B cell (primary cell): Measurements from ENCODE around the gene TBX1. TPM values are rescaled to one million over a fixed set of nuclear protein-coding genes. Genes with fewer than 3 reads are reported as not detected.

ENCODE experiments used
- ATAC-seq: fragments of 200-7000 bp; cut with Tn5 transposase; one replicate; pipeline ENCODE4 v1.10.0; 2021; ENCODE audit warnings: low read depth, mild to moderate bottlenecking, moderate number of reproducible peaks, moderate library complexity
- CTCF ChIA-PET: fragments of 350-600 bp; sonication (Branson Sonifier 250); formaldehyde crosslinking; loops from one replicate; lab custom pipeline; 2021; ENCODE audit warnings: antibody characterized with exemption, inconsistent platforms; lab: Charles Lee
- POLR2A ChIA-PET: fragments of 350-600 bp; sonication (Branson Sonifier 250); formaldehyde crosslinking; loops from one replicate; lab custom pipeline; 2021; ENCODE audit warnings: antibody characterized with exemption; lab: Charles Lee
- DNase-seq: peaks from one replicate; pipeline ENCODE4 v3.0.0; 2013
- H2AFZ ChIP-seq: 2 replicates; pipeline ENCODE4 v1.6.1; 2012; ENCODE audit warnings: mild to moderate bottlenecking, low read depth, low read length; ENCODE audit not compliant: insufficient read depth, poor library complexity, severe bottlenecking
- H3K27ac ChIP-seq, 2 donors: 1 replicate in 1 of 2; 2 replicates in 1 of 2; pipeline ENCODE4 v1.5.1; 2012 to 2013; ENCODE audit warnings: low read length in 2 of 2, mild to moderate bottlenecking in 2 of 2, moderate library complexity in 1 of 2
- H3K27me3 ChIP-seq, 4 experiments: fragments of 200-600 bp in 1 of 4; sonication (generic) in 1 of 4; replicated peaks in 1 of 4; 1 replicate in 2 of 4; 2 replicates in 2 of 4; pipeline versions ENCODE4 v1.6.1 to v1.7.0; 2013 to 2016; ENCODE audit warnings: low read length in 3 of 4, mild to moderate bottlenecking in 2 of 4, mixed read lengths in 1 of 4, moderate library complexity in 1 of 4; ENCODE audit not compliant: insufficient read depth in 4 of 4, control insufficient read depth in 3 of 4; ENCODE audit errors: control extremely low read depth in 1 of 4
- H3K36me3 ChIP-seq, 2 experiments: replicated peaks in 1 of 2; 1 replicate in 1 of 2; 2 replicates in 1 of 2; pipeline versions ENCODE4 v1.6.1 to v1.7.1; 2013; ENCODE audit warnings: low read length in 1 of 2; ENCODE audit not compliant: insufficient read depth in 2 of 2, control insufficient read depth in 1 of 2; ENCODE audit errors: control extremely low read depth in 1 of 2, extremely low read depth in 1 of 2
- H3K4me1 ChIP-seq, 2 donors: fragments of 200-600 bp in 1 of 2; sonication (generic) in 1 of 2; 1 replicate in 1 of 2; 2 replicates in 1 of 2; pipeline versions ENCODE4 v1.5.1 to v1.6.1; 2013 to 2017; ENCODE audit warnings: low read length in 2 of 2; ENCODE audit not compliant: control insufficient read depth in 2 of 2, insufficient read depth in 2 of 2
- H3K4me2 ChIP-seq: replicated peaks from 2 replicates; pipeline ENCODE3; 2012; ENCODE audit warnings: mild to moderate bottlenecking, low read depth, low read length; ENCODE audit not compliant: poor library complexity, severe bottlenecking
- H3K4me3 ChIP-seq, 5 experiments: fragments of 200-600 bp in 1 of 5; sonication (generic) in 1 of 5; 1 replicate in 3 of 5; 2 replicates in 2 of 5; pipeline versions ENCODE4 v1.5.1 to v1.7.0; 2011 to 2016; ENCODE audit warnings: low read length in 4 of 5, mild to moderate bottlenecking in 4 of 5, low read depth in 2 of 5, control low read depth in 1 of 5, moderate library complexity in 1 of 5; ENCODE audit not compliant: insufficient read depth in 1 of 5; ENCODE audit errors: control extremely low read depth in 1 of 5, extremely low read depth in 1 of 5
- H3K79me2 ChIP-seq: fragments of 200-600 bp; sonication (generic); one replicate; pipeline ENCODE4 v1.6.0; 2016; ENCODE audit warnings: low read length; ENCODE audit not compliant: control insufficient read depth, insufficient read depth
- H3K9ac ChIP-seq: fragments of 200-600 bp; sonication (generic); 2 replicates; pipeline ENCODE4 v1.6.1; 2017; ENCODE audit warnings: mild to moderate bottlenecking, low read length, moderate library complexity
- H3K9me3 ChIP-seq, 3 donors: one replicate each; pipeline versions ENCODE4 v1.6.1 to v1.7.1; 2013; ENCODE audit warnings: low read length in 2 of 3; ENCODE audit not compliant: control insufficient read depth in 2 of 3, insufficient read depth in 1 of 3; ENCODE audit errors: control extremely low read depth in 1 of 3
- H4K20me1 ChIP-seq: 2 replicates; pipeline ENCODE4 v1.6.0; 2012; ENCODE audit warnings: mild to moderate bottlenecking, low read length; ENCODE audit not compliant: insufficient read depth, control insufficient read depth, poor library complexity, severe bottlenecking
- H3K27ac Mint-ChIP-seq: one replicate; pipeline ENCODE4 v1.8.0; 2021; ENCODE audit warnings: mixed read lengths
- H3K27me3 Mint-ChIP-seq: one replicate; pipeline ENCODE4 v1.8.0; 2021; ENCODE audit warnings: mixed read lengths
- H3K4me1 Mint-ChIP-seq: one replicate; pipeline ENCODE4 v1.8.0; 2021; ENCODE audit warnings: mixed read lengths
- H3K4me3 Mint-ChIP-seq: one replicate; pipeline ENCODE4 v1.8.0; 2021; ENCODE audit warnings: mixed read lengths
- H3K9me3 Mint-ChIP-seq: one replicate; pipeline ENCODE4 v1.8.0; 2022; ENCODE audit warnings: mixed read lengths; ENCODE audit not compliant: insufficient read depth
- EZH2 ChIP-seq: IDR thresholded peaks from 2 replicates; pipeline ENCODE4 v1.6.1; 2012; ENCODE audit warnings: borderline replicate concordance, low read depth, mild to moderate bottlenecking, moderate library complexity, low read length; ENCODE audit not compliant: insufficient read depth, poor library complexity, severe bottlenecking
- whole genome bisulfite sequencing: methylation state at CpG from one replicate; pipeline ENCODE4 v1.1.5; 2013; ENCODE audit warnings: missing lambda C conversion rate; ENCODE audit not compliant: insufficient coverage; 5-methylcytosine and 5-hydroxymethylcytosine counted together
- intact Hi-C: fragments of 100-400 bp; cut with micrococcal nuclease; formaldehyde crosslinking; loops from one replicate; pipeline ENCODE4 v1.10.0; 2022
- polyA plus RNA-seq: library from polyadenylated mRNA; depleted of rRNA; stranded (reverse); fragments of >200 nt; gene quantifications from 2 replicates; pipeline ENCODE4 v1.2.3, GENCODE V29; 2012
- total RNA-seq, 2 donors: library from RNA; stranded (reverse); fragments of 120-200 nt in 1 of 2; gene quantifications; 1 replicate in 1 of 2; 2 replicates in 1 of 2; pipeline versions ENCODE4 v1.2.3 to v1.2.4, GENCODE V29; 2013 to 2022
- TF ChIP-seq, protein P1 (sequence below): fragments of 200-600 bp; IDR thresholded peaks from one replicate; pipeline ENCODE4 v1.8.0; 2022; ENCODE audit warnings: antibody characterized with exemption, mild to moderate bottlenecking

The TBX1 gene
- total and polyA plus RNA-seq, 2 donors (not counting 1 experiment from before 2014, with no cell fraction given): not detected

DNA sequence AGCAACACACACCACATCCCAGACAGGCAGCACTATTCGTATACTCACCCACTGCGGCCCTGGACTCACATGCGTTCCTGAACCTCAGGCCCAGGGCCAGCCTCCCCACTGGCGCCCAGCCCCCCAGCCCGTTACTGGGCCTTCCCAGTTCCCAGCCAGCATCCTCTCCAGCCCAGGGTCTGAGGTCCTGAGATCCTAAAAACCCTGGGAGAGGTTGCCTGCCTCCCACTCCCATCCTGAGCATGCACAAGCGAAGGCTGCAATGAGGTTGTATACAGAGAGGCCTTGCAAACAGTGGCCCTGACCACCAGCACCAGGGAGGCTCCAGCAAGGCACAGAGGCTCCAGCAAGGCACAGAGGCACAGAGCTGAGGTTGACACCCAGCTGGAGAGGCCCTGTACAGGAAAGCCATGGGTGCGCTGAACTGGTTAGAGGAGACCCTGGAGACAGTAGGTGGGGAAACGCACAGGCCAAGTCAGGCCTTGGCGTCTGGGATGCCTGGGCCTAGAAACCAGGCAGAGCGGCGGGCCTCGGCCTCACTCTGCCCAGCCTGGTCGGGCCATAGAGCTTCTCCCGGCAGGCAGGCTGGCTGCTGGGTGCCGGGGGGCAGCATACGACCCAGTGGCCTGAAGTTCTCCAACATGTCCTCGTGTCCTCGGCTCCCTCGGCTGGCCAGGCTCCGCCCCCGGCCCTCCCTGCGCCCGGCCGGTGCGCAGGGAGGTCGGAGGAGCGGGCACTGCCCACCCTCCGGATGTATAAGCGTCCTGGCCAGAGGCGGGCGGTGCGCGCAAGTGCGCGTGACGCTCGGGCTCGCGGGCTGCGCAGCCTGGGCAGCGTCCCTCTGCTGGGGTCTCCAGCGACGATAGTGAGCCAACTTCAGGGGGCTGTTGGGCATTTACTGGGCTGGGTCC lies 2.3 kb upstream of the TBX1 start:
- H3K4me2 ChIP-seq: no peak overlapping the region
- 51% methylated on average over 42 of the region's 43 CpGs for WGBS
- peaks cover 0 to 22% (median 0%) of the 10 kb centered on the region in 3 donors for H3K9me3 ChIP-seq
- Mint-ChIP-seq H3K27ac (no peak overlapping the region), H3K9me3 (no peaks in the 10 kb centered on the region), H3K4me3 (peak overlapping the region; percentile 83), H3K27me3 (peaks cover 54% of the 10 kb centered on the region), H3K4me1 (peaks cover 39% of the 10 kb centered on the region)
- H4K20me1 ChIP-seq: no peaks in the 10 kb centered on the region
- TF ChIP-seq, protein P1, sequence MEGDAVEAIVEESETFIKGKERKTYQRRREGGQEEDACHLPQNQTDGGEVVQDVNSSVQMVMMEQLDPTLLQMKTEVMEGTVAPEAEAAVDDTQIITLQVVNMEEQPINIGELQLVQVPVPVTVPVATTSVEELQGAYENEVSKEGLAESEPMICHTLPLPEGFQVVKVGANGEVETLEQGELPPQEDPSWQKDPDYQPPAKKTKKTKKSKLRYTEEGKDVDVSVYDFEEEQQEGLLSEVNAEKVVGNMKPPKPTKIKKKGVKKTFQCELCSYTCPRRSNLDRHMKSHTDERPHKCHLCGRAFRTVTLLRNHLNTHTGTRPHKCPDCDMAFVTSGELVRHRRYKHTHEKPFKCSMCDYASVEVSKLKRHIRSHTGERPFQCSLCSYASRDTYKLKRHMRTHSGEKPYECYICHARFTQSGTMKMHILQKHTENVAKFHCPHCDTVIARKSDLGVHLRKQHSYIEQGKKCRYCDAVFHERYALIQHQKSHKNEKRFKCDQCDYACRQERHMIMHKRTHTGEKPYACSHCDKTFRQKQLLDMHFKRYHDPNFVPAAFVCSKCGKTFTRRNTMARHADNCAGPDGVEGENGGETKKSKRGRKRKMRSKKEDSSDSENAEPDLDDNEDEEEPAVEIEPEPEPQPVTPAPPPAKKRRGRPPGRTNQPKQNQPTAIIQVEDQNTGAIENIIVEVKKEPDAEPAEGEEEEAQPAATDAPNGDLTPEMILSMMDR: no peak
- TF ChIP-seq EZH2: no peak
- no peak overlapping the region for H2AFZ ChIP-seq
- ChIA-PET CTCF (interaction anchor here (2.3 kb wide), 1 partner anchor 27 kb away, joined by 20 read pairs; no protein-coding TSS in a partner anchor), POLR2A (no interaction called here)
- peaks cover 34 to 46% of the 10 kb centered on the region in 2 donors for H3K4me1 ChIP-seq
- H3K4me3 ChIP-seq: no peak overlapping the region
- intact Hi-C loops: no loop called here
- peaks cover 0 to 81% (median 45%) of the 10 kb centered on the region in 4 experiments for H3K27me3 ChIP-seq
- no peak overlapping the region for H3K27ac ChIP-seq
- DNase-seq: no peak
- no peaks in the 10 kb centered on the region for H3K79me2 ChIP-seq
- H3K36me3 ChIP-seq: no peaks in the 10 kb centered on the region
- no peak overlapping the region for H3K9ac ChIP-seq
- ATAC-seq: no peak

DNA sequence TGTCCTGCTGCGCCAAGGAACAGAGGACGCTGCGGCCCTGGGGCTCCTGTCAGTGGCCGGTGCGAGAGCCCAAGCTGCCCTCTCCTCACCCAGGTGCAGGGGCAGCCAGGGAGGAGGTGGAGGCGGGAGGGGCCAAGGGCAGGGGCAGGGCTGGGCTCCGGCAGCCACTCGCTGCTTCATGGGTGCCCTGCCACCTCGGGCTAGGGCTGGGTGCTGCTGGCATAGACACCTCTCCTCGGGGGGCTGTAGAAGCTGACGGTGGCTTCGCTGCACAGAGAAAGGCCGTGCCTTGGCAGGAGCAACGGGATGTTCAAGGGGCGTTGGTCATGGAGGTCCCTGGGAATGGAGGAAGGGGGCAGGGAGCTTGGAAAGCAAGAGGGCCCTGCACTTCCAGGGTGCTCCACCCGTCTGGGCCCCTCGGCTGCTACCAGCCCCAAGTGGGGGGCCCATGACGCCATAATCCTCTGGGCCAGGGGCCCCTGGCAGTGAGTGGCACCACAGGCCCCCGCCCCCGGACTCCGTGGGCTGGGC lies 1.6 kb upstream of the TBX1 start:
- no peak overlapping the region for H3K27ac Mint-ChIP-seq
- H3K27me3 Mint-ChIP-seq: peaks cover 50% of the 10 kb centered on the region
- intact Hi-C loops: no loop called here
- peaks cover 34 to 46% of the 10 kb centered on the region in 2 donors for H3K4me1 ChIP-seq
- no peaks in the 10 kb centered on the region for H3K36me3 ChIP-seq
- no peak overlapping the region for H2AFZ ChIP-seq
- no peaks in the 10 kb centered on the region for H3K79me2 ChIP-seq
- H3K4me2 ChIP-seq: peak overlapping the region; percentile 69
- no peak overlapping the region for H3K9ac ChIP-seq
- ChIA-PET CTCF (no interaction called here), POLR2A (no interaction called here)
- TF ChIP-seq, protein P1: no peak
- TF ChIP-seq EZH2: no peak
- no peak overlapping the region for H3K4me3 Mint-ChIP-seq
- no peak overlapping the region for H3K27ac ChIP-seq
- 15% methylated on average over 21 of the region's 21 CpGs for WGBS
- H3K4me3 ChIP-seq: no peak overlapping the region
- H3K9me3 ChIP-seq: peaks cover 0 to 22% (median 0%) of the 10 kb centered on the region in 3 donors
- H3K4me1 Mint-ChIP-seq: peaks cover 39% of the 10 kb centered on the region
- DNase-seq (no peak), ATAC-seq (no peak)
- no peaks in the 10 kb centered on the region for H4K20me1 ChIP-seq
- peaks cover 0 to 82% (median 43%) of the 10 kb centered on the region in 4 experiments for H3K27me3 ChIP-seq
- H3K9me3 Mint-ChIP-seq: no peaks in the 10 kb centered on the region
